GM12801 (cell line): ENCODE data around the gene EML4.

ENCODE experiments used
- TF ChIP-seq, protein P1 (sequence below): IDR thresholded peaks from one replicate; pipeline ENCODE4 v1.5.1; 2011; ENCODE audit warnings: control low read depth; ENCODE audit not compliant: insufficient read length; ENCODE audit errors: extremely low read depth

Gene EML4

GRCh38 chr2:42228101-42228500, 58.9 kb downstream of the EML4 start:
- TF ChIP-seq, protein P1, sequence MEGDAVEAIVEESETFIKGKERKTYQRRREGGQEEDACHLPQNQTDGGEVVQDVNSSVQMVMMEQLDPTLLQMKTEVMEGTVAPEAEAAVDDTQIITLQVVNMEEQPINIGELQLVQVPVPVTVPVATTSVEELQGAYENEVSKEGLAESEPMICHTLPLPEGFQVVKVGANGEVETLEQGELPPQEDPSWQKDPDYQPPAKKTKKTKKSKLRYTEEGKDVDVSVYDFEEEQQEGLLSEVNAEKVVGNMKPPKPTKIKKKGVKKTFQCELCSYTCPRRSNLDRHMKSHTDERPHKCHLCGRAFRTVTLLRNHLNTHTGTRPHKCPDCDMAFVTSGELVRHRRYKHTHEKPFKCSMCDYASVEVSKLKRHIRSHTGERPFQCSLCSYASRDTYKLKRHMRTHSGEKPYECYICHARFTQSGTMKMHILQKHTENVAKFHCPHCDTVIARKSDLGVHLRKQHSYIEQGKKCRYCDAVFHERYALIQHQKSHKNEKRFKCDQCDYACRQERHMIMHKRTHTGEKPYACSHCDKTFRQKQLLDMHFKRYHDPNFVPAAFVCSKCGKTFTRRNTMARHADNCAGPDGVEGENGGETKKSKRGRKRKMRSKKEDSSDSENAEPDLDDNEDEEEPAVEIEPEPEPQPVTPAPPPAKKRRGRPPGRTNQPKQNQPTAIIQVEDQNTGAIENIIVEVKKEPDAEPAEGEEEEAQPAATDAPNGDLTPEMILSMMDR, result no peak

- TF ChIP-seq, protein P1, result no peak
Measured at GRCh38 chr2:42229949-42230348, 60.8 kb downstream of the EML4 start.

- TF ChIP-seq, protein P1, result no peak
Measured at GRCh38 chr2:42230891-42231290, 61.7 kb downstream of the EML4 start.

DNA sequence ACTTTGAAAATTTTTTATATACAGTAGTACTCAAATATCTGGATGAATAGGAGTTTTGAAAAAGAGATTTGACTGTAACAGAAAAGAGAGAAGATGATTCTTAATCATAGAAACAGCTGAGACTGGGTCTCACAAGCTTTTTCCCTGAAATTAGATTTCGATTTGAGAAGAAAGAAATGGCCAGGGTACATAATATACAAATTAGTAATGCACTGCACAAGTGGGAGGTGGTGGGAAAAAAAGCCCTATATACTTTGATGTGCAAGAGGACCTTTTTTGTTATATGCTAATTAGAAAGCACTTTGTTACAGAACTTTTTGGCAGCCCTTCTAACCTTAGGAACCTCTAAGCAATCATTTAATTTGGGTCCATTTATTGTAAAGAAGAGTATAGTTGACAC, 62.9 kb downstream of the EML4 start:
- TF ChIP-seq, protein P1, result no peak

DNA sequence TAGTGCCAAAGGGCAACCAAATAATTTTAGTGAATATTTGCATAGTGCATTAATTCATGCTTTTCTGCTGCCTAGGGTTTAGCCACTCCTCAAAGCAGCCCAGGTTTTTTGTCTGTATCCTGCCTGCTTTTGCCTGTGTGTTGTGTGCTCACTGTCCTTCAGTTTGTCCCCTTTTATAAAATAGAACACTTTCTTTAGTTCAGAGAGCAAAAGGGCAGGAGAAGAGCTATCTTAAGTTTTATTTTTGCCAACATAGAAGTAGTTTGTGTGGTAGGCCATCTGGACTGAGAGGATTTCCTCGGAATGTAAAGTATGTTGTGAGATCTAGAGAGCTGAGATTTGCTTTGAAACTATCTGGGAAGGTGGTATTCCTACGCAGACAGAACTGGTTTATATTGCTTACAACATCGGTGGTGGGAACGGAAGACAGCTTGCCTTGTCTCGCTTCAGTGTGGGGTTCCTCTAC, 64.9 kb downstream of the EML4 start:
- TF ChIP-seq, protein P1, result no peak

DNA sequence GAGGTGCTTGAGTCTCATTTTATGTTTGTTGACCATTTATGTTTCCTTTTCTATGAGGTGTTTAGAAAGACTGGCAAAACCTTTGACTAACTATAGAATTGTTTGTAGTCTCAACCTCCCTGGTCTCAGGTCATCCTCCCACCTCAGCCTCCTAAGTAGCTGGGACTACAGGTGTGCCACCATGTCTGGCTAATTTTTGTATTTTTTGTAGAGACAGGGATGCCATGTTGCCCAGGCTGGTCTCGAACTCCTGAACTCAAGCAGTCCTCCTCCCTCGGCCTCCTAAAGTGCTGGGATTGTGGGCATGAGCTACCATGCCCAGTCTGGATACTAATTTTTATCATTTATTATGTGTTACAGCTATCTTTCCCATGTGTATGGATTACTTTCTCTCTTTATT, 67.8 kb downstream of the EML4 start:
- TF ChIP-seq, protein P1, result no peak

DNA sequence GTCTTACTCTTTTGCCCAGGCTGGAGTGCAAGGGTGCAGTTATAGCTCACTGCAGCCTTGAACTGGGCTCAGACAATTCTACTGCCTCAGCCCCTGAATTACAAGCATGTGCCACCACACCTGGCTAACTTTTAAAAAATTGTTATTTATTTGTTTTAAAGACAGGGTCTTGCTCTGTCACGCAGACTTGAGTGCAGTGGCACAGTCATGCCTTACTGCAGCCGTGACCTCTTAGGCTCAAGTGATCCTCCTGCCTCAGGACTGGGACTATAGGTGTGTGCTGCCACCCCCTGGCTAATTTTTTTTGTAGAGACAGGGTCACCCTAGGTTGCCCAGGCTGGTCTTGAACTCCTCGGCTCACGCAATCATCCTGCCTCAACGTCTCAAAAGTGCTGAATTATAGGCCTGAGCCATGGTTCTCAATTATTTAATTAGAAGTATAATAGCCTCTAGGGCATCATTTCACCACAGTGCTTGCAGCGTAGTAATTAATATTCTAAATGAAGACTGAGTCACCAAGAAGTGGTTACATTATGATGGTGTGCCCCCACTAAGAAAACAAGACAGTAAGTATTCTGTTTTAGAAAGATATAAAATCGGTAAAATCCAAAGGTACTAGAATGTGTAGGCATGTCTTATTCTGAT, 69.6 kb downstream of the EML4 start:
- TF ChIP-seq, protein P1, result no peak

- TF ChIP-seq, protein P1, result no peak
Measured at GRCh38 chr2:42239289-42239661, 70.1 kb downstream of the EML4 start.
